HepG2 (cell line): ENCODE data around the gene RSAD2. TPM values are rescaled to one million over a fixed set of nuclear protein-coding genes. Genes with fewer than 3 reads are reported as not detected.

Experiments
- ARID2 ChIP-seq: sonication (generic); formaldehyde crosslinking; IDR thresholded peaks from 2 replicates; pipeline ENCODE4 v1.8.1; 2022; ENCODE audit warnings: mild to moderate bottlenecking, missing genetic modification reagents, borderline replicate concordance
- CENPX ChIP-seq: sonication (generic); formaldehyde crosslinking; IDR thresholded peaks from 2 replicates; pipeline ENCODE4 v1.9.0; 2021; ENCODE audit warnings: mild to moderate bottlenecking, missing genetic modification reagents, moderate library complexity
- CTCF ChIP-seq: sonication (generic); formaldehyde crosslinking; IDR thresholded peaks from 2 replicates; pipeline ENCODE4 v1.5.0; 2020; ENCODE audit warnings: mild to moderate bottlenecking, missing genetic modification reagents, moderate library complexity
- DRAP1 ChIP-seq: IDR thresholded peaks from 2 replicates; pipeline ENCODE4 v1.6.1; 2016; ENCODE audit warnings: missing genetic modification reagents, missing compliant biosample characterization
- FIP1L1 ChIP-seq: fragments of 200-400 bp; formaldehyde crosslinking; IDR thresholded peaks from 2 replicates; pipeline ENCODE4 v1.6.1; 2018; ENCODE audit warnings: low read depth, mild to moderate bottlenecking, low read length, moderate library complexity, borderline replicate concordance; ENCODE audit not compliant: insufficient read depth
- FOXP4 ChIP-seq: sonication (generic); formaldehyde crosslinking; IDR thresholded peaks from 2 replicates; pipeline ENCODE4 v1.4.0; 2020; ENCODE audit warnings: missing genetic modification reagents
- GABPA ChIP-seq, 2 experiments: IDR thresholded peaks; 2 replicates each; pipeline ENCODE4 v1.6.1; 2011 to 2016; ENCODE audit warnings: low read depth in 2 of 2, low read length in 1 of 2, missing biosample characterization in 1 of 2, missing genetic modification characterization in 1 of 2
- GFI1 ChIP-seq: sonication (generic); formaldehyde crosslinking; IDR thresholded peaks from 2 replicates; pipeline ENCODE4 v1.5.0; 2020; ENCODE audit warnings: missing genetic modification reagents, mild to moderate bottlenecking, borderline replicate concordance
- HBP1 ChIP-seq: IDR thresholded peaks from 2 replicates; pipeline ENCODE4 v1.6.1; 2016; ENCODE audit warnings: low read depth, control low read depth
- HDAC2 ChIP-seq: sonication (generic); formaldehyde crosslinking; IDR thresholded peaks from 2 replicates; pipeline ENCODE4 v1.4.0; 2020; ENCODE audit warnings: missing genetic modification reagents
- HHEX ChIP-seq: IDR thresholded peaks from 2 replicates; pipeline ENCODE4 v1.6.1; 2016; ENCODE audit warnings: control low read depth
- PATZ1 ChIP-seq: sonication (generic); formaldehyde crosslinking; IDR thresholded peaks from 2 replicates; pipeline ENCODE4 v1.4.0; 2020; ENCODE audit warnings: missing genetic modification reagents
- SOX13 ChIP-seq, 3 experiments: fragments of 450-650 bp in 1 of 3; sonication (generic) in 1 of 3; formaldehyde crosslinking in 1 of 3; IDR thresholded peaks in 2 of 3; conservative IDR thresholded peaks in 1 of 3; 2 replicates each; pipeline versions ENCODE4 v1.5.0 to v1.6.1; 2016 to 2020; ENCODE audit warnings: antibody characterized with exemption in 1 of 3, mild to moderate bottlenecking in 1 of 3, missing compliant biosample characterization in 1 of 3, missing genetic modification reagents in 1 of 3, moderate library complexity in 1 of 3
- SOX6 ChIP-seq, 2 experiments: fragments of 450-650 bp in 1 of 2; sonication (generic) in 1 of 2; formaldehyde crosslinking in 1 of 2; IDR thresholded peaks; 2 replicates each; pipeline versions ENCODE4 v1.4.0 to v1.6.1; 2017 to 2020; ENCODE audit warnings: antibody characterized with exemption in 1 of 2, mild to moderate bottlenecking in 1 of 2, missing genetic modification reagents in 1 of 2
- SUZ12 ChIP-seq: fragments of 150-350 bp; IDR thresholded peaks from 2 replicates; pipeline ENCODE4 v1.6.1; 2014; ENCODE audit warnings: low read depth, low read length
- TMF1 ChIP-seq: sonication (generic); formaldehyde crosslinking; IDR thresholded peaks from 2 replicates; pipeline ENCODE4 v1.8.1; 2022; ENCODE audit warnings: low read depth, missing genetic modification reagents
- ZFP36 ChIP-seq: fragments of 150-350 bp; IDR thresholded peaks from 2 replicates; pipeline ENCODE4 v1.6.1; 2018; ENCODE audit warnings: borderline replicate concordance, low read length, low read depth; ENCODE audit not compliant: partially characterized antibody
- ZNF652 ChIP-seq: IDR thresholded peaks from 2 replicates; pipeline ENCODE4 v1.6.1; 2016; ENCODE audit warnings: low read depth, borderline replicate concordance
- ZNF790 ChIP-seq: sonication (generic); formaldehyde crosslinking; IDR thresholded peaks from 2 replicates; pipeline ENCODE4 v1.8.0; 2022; ENCODE audit warnings: missing genetic modification reagents, mild to moderate bottlenecking, borderline replicate concordance
- polyA plus RNA-seq, 8 experiments: library from polyadenylated mRNA; depleted of rRNA in 3 of 8; stranded (reverse) in 7 of 8; unstranded in 1 of 8; fragments of >200 nt; fragmentation: Illumina TruSeq in 4 of 8; extraction: Trizol in 4 of 8; gene quantifications; 2 replicates each; pipeline versions ENCODE4 v1.2.1 to v1.2.3, GENCODE V29; 2011 to 2016; ENCODE audit warnings: low read depth in 4 of 8, missing spikeins in 1 of 8, mixed read lengths in 1 of 8; ENCODE audit not compliant: insufficient read depth in 1 of 8
- total RNA-seq, 5 experiments: library from RNA; depleted of rRNA; stranded (reverse); fragments of >200 nt; fragmentation: Illumina TruSeq; extraction: Trizol; gene quantifications; 2 replicates each; pipeline ENCODE4 v1.2.3, GENCODE V29; 2016; ENCODE audit warnings: low read depth in 1 of 5

Gene RSAD2
- total and polyA plus RNA-seq, 2 of the 13 experiments (the other 11 are each of a cell fraction or from before 2014, with no cell fraction given), result 0.11 TPM; not detected in 1

GRCh38 chr2:6922201-6922656, 44.7 kb downstream of the RSAD2 start (continued):
- TF ChIP-seq FIP1L1 (no peak), ARID2 (CRISPR knock-in tag) (0 out of 2 replicates have a peak, but pooled peaks have one; percentile 3), ZFP36 (no peak), HBP1 (0 out of 2 replicates have a peak, but pooled peaks have one; percentile 20), ZNF790 (CRISPR knock-in tag) (no peak), SOX13 (IDR thresholded peaks at IDR 0.05) (peak; percentile 41; the same call in 1 of the 2 replicates), SOX13 (CRISPR knock-in tag; conservative IDR thresholded peaks at IDR 0.05 in 1 of 2, IDR thresholded peaks at IDR 0.05 in 1 of 2) (peak in 1 of 2 experiments; percentile 83; a peak in 2 of 4 replicates), CENPX (no peak), FOXP4 (CRISPR knock-in tag) (peak; percentile 50; the same call in 1 of the 2 replicates), HHEX (peak; percentile 23; the same call in 1 of the 2 replicates), CTCF (CRISPR knock-in tag) (peak; percentile 57), HDAC2 (peak; percentile 30; the same call in 1 of the 2 replicates), GFI1 (CRISPR knock-in tag) (no peak), SOX6 (IDR thresholded peaks at IDR 0.05) (no peak), SOX6 (CRISPR knock-in tag; IDR thresholded peaks at IDR 0.05) (peak; percentile 74), GABPA (IDR thresholded peaks at IDR 0.05; ENCODE audit: low read depth, low read length) (no peak), GABPA (CRISPR knock-in tag; IDR thresholded peaks at IDR 0.05; ENCODE audit: low read depth) (no peak), ZNF652 (CRISPR knock-in tag) (no peak), DRAP1 (no peak), TMF1 (no peak), SUZ12 (no peak), PATZ1 (CRISPR knock-in tag) (peak; percentile 56; the same call in 1 of the 2 replicates)
